ENCODE results near the gene ARFGAP3.

ARFGAP3 gene

GRCh38 chr22:42831712-42832111 lies 25.4 kb downstream of the ARFGAP3 start:
- Histone ChIP-seq H3K9me3 (ENCODE audit: low read depth, low read length) (no peaks in the 10 kb centered on the region), H3K27ac (no peak overlapping the region), H3K4me3 (no peak overlapping the region), H3K9ac (ENCODE audit: insufficient read length) (no peak overlapping the region), H3K36me3 (ENCODE audit: insufficient read depth, low read length) (peaks cover 16% of the 10 kb centered on the region; the same call in 1 of the 2 replicates)
- no peak for DNase-seq (ENCODE audit: low read depth, low spot score)
- TF ChIP-seq FOXP2 (optimal IDR thresholded peaks at IDR 0.05; ENCODE audit: control extremely low read depth, extremely low read length, insufficient read depth) (no peak), POLR2AphosphoS5 (IDR thresholded peaks at IDR 0.05; ENCODE audit: borderline replicate concordance, low read depth, low read length) (no peak), EZH2 (IDR thresholded peaks at IDR 0.05) (no peak)

GRCh38 chr22:42830161-42830560 lies 26.9 kb downstream of the ARFGAP3 start:
- Histone ChIP-seq H3K9me3 (ENCODE audit: low read depth, low read length) (no peaks in the 10 kb centered on the region), H3K27ac (no peak overlapping the region), H3K9ac (ENCODE audit: insufficient read length) (no peak overlapping the region), H3K4me3 (no peak overlapping the region), H3K36me3 (ENCODE audit: insufficient read depth, low read length) (peaks cover 14% of the 10 kb centered on the region; the same call in 1 of the 2 replicates)
- no peak for DNase-seq (ENCODE audit: low read depth, low spot score)
- TF ChIP-seq POLR2AphosphoS5 (IDR thresholded peaks at IDR 0.05; ENCODE audit: borderline replicate concordance, low read depth, low read length) (no peak), EZH2 (IDR thresholded peaks at IDR 0.05) (no peak), FOXP2 (optimal IDR thresholded peaks at IDR 0.05; ENCODE audit: control extremely low read depth, extremely low read length, insufficient read depth) (no peak)

- TF ChIP-seq POLR2AphosphoS5 (IDR thresholded peaks at IDR 0.05; ENCODE audit: borderline replicate concordance, low read depth, low read length) (no peak), FOXP2 (optimal IDR thresholded peaks at IDR 0.05; ENCODE audit: control extremely low read depth, extremely low read length, insufficient read depth) (no peak), EZH2 (IDR thresholded peaks at IDR 0.05) (no peak)
- no peak overlapping the region for H3K27ac ChIP-seq
- peaks cover 14% of the 10 kb centered on the region; the same call in 1 of the 2 replicates for H3K36me3 ChIP-seq (ENCODE audit: insufficient read depth, low read length)
- H3K4me3 ChIP-seq = no peak overlapping the region
- no peak for DNase-seq (ENCODE audit: low read depth, low spot score)
- H3K9ac ChIP-seq (ENCODE audit: insufficient read length) = no peak overlapping the region
- H3K9me3 ChIP-seq (ENCODE audit: low read depth, low read length) = no peaks in the 10 kb centered on the region
These were observed 27.8 kb downstream of the ARFGAP3 start for GRCh38 chr22:42829302-42829701.

GRCh38 chr22:42825796-42826195 lies 31.3 kb downstream of the ARFGAP3 start:
- no peak for TF ChIP-seq EZH2 (IDR thresholded peaks at IDR 0.05)
- TF ChIP-seq POLR2AphosphoS5 (IDR thresholded peaks at IDR 0.05; ENCODE audit: borderline replicate concordance, low read depth, low read length) = no peak
- TF ChIP-seq FOXP2 (optimal IDR thresholded peaks at IDR 0.05; ENCODE audit: control extremely low read depth, extremely low read length, insufficient read depth) = no peak
- Histone ChIP-seq H3K4me3 (no peak overlapping the region), H3K9me3 (ENCODE audit: low read depth, low read length) (no peaks in the 10 kb centered on the region), H3K36me3 (ENCODE audit: insufficient read depth, low read length) (peaks cover 6% of the 10 kb centered on the region), H3K27ac (no peak overlapping the region), H3K9ac (ENCODE audit: insufficient read length) (no peak overlapping the region)
- DNase-seq (ENCODE audit: low read depth, low spot score) = no peak

GRCh38 chr22:42821386-42821785 lies 35.7 kb downstream of the ARFGAP3 start:
- Histone ChIP-seq H3K36me3 (ENCODE audit: insufficient read depth, low read length) (peaks cover 5% of the 10 kb centered on the region), H3K9me3 (ENCODE audit: low read depth, low read length) (no peaks in the 10 kb centered on the region), H3K4me3 (no peak overlapping the region), H3K27ac (no peak overlapping the region), H3K9ac (ENCODE audit: insufficient read length) (no peak overlapping the region)
- TF ChIP-seq FOXP2 (optimal IDR thresholded peaks at IDR 0.05; ENCODE audit: control extremely low read depth, extremely low read length, insufficient read depth) (no peak), POLR2AphosphoS5 (IDR thresholded peaks at IDR 0.05; ENCODE audit: borderline replicate concordance, low read depth, low read length) (no peak), EZH2 (IDR thresholded peaks at IDR 0.05) (no peak)
- DNase-seq (ENCODE audit: low read depth, low spot score) = no peak

GRCh38 chr22:42820045-42820763 lies 36.9 kb downstream of the ARFGAP3 start:
- peak overlapping the region; percentile 8 for H3K9ac ChIP-seq (ENCODE audit: insufficient read length)
- DNase-seq (ENCODE audit: low read depth, low spot score) = peak; percentile 40
- TF ChIP-seq POLR2AphosphoS5 (IDR thresholded peaks at IDR 0.05; ENCODE audit: borderline replicate concordance, low read depth, low read length) (no peak), FOXP2 (optimal IDR thresholded peaks at IDR 0.05; ENCODE audit: control extremely low read depth, extremely low read length, insufficient read depth) (no peak), EZH2 (IDR thresholded peaks at IDR 0.05) (no peak)

GRCh38 chr22:42819412-42820044 lies 37.5 kb downstream of the ARFGAP3 start:
- Histone ChIP-seq H3K9me3 (ENCODE audit: low read depth, low read length) (no peaks in the 10 kb centered on the region), H3K9ac (ENCODE audit: insufficient read length) (peak overlapping the region; percentile 8), H3K4me3 (no peak overlapping the region), H3K36me3 (ENCODE audit: insufficient read depth, low read length) (peaks cover 5% of the 10 kb centered on the region), H3K27ac (no peak overlapping the region)
- DNase-seq (ENCODE audit: low read depth, low spot score) = no peak
- TF ChIP-seq EZH2 (IDR thresholded peaks at IDR 0.05) (no peak), POLR2AphosphoS5 (IDR thresholded peaks at IDR 0.05; ENCODE audit: borderline replicate concordance, low read depth, low read length) (no peak), FOXP2 (optimal IDR thresholded peaks at IDR 0.05; ENCODE audit: control extremely low read depth, extremely low read length, insufficient read depth) (no peak)

More at GRCh38 chr22:42820045-42820763, 36.9 kb downstream of the ARFGAP3 start:
- H3K27ac ChIP-seq = no peak overlapping the region
- H3K9me3 ChIP-seq (ENCODE audit: low read depth, low read length) = no peaks in the 10 kb centered on the region
- no peak overlapping the region for H3K4me3 ChIP-seq
- peaks cover 5% of the 10 kb centered on the region for H3K36me3 ChIP-seq (ENCODE audit: insufficient read depth, low read length)

- Histone ChIP-seq H3K27ac (no peak overlapping the region), H3K36me3 (ENCODE audit: insufficient read depth, low read length) (peaks cover 5% of the 10 kb centered on the region)
- TF ChIP-seq POLR2AphosphoS5 (IDR thresholded peaks at IDR 0.05; ENCODE audit: borderline replicate concordance, low read depth, low read length) = no peak
- TF ChIP-seq FOXP2 (optimal IDR thresholded peaks at IDR 0.05; ENCODE audit: control extremely low read depth, extremely low read length, insufficient read depth) = no peak
- TF ChIP-seq EZH2 (IDR thresholded peaks at IDR 0.05) = no peak
These were observed 39.5 kb downstream of the ARFGAP3 start for GRCh38 chr22:42817556-42817955.

More at GRCh38 chr22:42817556-42817955, 39.5 kb downstream of the ARFGAP3 start:
- no peak for DNase-seq (ENCODE audit: low read depth, low spot score)
- H3K9ac ChIP-seq (ENCODE audit: insufficient read length) = peak overlapping the region; percentile 8
- H3K4me3 ChIP-seq = no peak overlapping the region
- no peaks in the 10 kb centered on the region for H3K9me3 ChIP-seq (ENCODE audit: low read depth, low read length)

All from SK-N-MC (cell line).